ENCODE measurements around the gene F2R.

DNA sequence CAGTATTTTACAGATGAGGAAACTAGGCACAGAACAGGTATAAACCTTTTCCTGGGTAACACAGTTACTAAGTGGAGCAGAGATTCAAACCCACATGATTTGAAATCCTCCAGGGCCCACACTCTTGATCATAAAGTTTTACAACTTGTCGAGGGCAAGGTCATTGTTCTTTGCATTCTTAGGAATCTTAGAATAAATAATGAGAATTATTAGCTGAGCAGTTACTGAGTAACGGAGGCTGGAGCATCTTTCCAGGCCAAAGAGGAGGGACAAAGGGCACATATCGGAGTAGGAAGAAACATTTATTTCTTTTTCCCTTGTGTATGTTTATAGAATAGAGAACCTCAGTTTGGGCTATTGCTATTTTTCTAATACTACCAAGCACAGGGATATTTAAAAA, 27.1 kb upstream of the F2R start:
- TF ChIP-seq EZH2 (IDR thresholded peaks at IDR 0.05; ENCODE audit: borderline replicate concordance, low read depth, low read length, severe bottlenecking) = no peak
- TF ChIP-seq, protein P1, sequence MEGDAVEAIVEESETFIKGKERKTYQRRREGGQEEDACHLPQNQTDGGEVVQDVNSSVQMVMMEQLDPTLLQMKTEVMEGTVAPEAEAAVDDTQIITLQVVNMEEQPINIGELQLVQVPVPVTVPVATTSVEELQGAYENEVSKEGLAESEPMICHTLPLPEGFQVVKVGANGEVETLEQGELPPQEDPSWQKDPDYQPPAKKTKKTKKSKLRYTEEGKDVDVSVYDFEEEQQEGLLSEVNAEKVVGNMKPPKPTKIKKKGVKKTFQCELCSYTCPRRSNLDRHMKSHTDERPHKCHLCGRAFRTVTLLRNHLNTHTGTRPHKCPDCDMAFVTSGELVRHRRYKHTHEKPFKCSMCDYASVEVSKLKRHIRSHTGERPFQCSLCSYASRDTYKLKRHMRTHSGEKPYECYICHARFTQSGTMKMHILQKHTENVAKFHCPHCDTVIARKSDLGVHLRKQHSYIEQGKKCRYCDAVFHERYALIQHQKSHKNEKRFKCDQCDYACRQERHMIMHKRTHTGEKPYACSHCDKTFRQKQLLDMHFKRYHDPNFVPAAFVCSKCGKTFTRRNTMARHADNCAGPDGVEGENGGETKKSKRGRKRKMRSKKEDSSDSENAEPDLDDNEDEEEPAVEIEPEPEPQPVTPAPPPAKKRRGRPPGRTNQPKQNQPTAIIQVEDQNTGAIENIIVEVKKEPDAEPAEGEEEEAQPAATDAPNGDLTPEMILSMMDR (IDR thresholded peaks at IDR 0.05; ENCODE audit: extremely low read depth in 1 of 2, insufficient read depth in 1 of 2, low read depth in 1 of 2, low read length in 2 of 2) = no peak
- TF ChIP-seq JUN (IDR thresholded peaks at IDR 0.05; ENCODE audit: borderline replicate concordance, insufficient read depth, insufficient read length, low read depth) = no peak
- no peak for TF ChIP-seq POLR2AphosphoS5 (IDR thresholded peaks at IDR 0.05; ENCODE audit: insufficient read depth, low read depth, low read length)
- TF ChIP-seq GATA2 (IDR thresholded peaks at IDR 0.05; ENCODE audit: insufficient read depth, insufficient read length, low read depth, low read length) = no peak

Data from endothelial cell of umbilical vein (primary cell).